Keratinocyte (primary cell): Measurements from ENCODE around the gene HIVEP1.

Experiments used
- EZH2 ChIP-seq: IDR thresholded peaks from one replicate; pipeline ENCODE4 v1.6.1; 2012; ENCODE audit warnings: inconsistent platforms, mild to moderate bottlenecking, low read length, moderate library complexity
- TF ChIP-seq, protein P1 (sequence below), 3 experiments: IDR thresholded peaks in 1 of 3; conservative IDR thresholded peaks in 1 of 3; optimal IDR thresholded peaks in 1 of 3; 2 replicates in 2 of 3; 3 replicates in 1 of 3; pipeline versions ENCODE3 to v1.5.1; 2011; ENCODE audit warnings: low read length in 3 of 3, mild to moderate bottlenecking in 3 of 3, moderate library complexity in 2 of 3, control low read depth in 1 of 3, inconsistent platforms in 1 of 3; ENCODE audit not compliant: insufficient read depth in 2 of 3; ENCODE audit errors: extremely low read depth in 1 of 3

DNA sequence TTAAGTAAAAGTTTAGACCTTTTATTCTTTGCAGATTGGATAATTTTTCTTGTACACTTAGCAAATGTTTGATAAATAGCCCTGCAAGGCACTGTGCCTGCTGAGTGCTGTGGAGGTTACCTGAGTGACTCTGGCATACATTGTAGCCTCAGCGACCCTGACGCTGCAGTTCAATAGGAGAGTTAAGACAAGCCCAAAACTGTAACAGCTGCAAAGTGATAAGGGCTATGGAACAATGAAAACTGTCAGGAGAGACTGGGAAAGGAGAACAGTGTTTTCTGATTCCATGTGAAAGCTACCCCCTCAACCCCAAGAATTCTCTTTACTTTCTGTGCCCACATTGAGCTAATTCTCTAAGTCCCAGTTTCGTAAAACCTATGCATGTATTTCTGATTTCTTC, 22.2 kb downstream of the HIVEP1 start:
- TF ChIP-seq, protein P1, sequence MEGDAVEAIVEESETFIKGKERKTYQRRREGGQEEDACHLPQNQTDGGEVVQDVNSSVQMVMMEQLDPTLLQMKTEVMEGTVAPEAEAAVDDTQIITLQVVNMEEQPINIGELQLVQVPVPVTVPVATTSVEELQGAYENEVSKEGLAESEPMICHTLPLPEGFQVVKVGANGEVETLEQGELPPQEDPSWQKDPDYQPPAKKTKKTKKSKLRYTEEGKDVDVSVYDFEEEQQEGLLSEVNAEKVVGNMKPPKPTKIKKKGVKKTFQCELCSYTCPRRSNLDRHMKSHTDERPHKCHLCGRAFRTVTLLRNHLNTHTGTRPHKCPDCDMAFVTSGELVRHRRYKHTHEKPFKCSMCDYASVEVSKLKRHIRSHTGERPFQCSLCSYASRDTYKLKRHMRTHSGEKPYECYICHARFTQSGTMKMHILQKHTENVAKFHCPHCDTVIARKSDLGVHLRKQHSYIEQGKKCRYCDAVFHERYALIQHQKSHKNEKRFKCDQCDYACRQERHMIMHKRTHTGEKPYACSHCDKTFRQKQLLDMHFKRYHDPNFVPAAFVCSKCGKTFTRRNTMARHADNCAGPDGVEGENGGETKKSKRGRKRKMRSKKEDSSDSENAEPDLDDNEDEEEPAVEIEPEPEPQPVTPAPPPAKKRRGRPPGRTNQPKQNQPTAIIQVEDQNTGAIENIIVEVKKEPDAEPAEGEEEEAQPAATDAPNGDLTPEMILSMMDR (optimal IDR thresholded peaks at IDR 0.05 in 1 of 3, IDR thresholded peaks at IDR 0.05 in 1 of 3, conservative IDR thresholded peaks at IDR 0.05 in 1 of 3; ENCODE audit: extremely low read depth in 1 of 3, insufficient read depth in 2 of 3, low read length in 3 of 3), result no peak
- TF ChIP-seq EZH2, result no peak
